Measurements from ENCODE around the gene WASHC3. TPM values are rescaled to one million over a fixed set of nuclear protein-coding genes. Genes with fewer than 3 reads are reported as not detected.

The WASHC3 gene
- total RNA-seq, 1 donor from 2014 or later = 38.2 TPM

GRCh38 chr12:102059343-102059742 is 2.4 kb downstream of the WASHC3 start:
- H3K36me3 ChIP-seq = peaks cover 27% of the 10 kb centered on the region
- intact Hi-C loops (cut with DNase I) = no loop called here

GRCh38 chr12:102054345-102054744 is 7.4 kb downstream of the WASHC3 start:
- no peak for TF ChIP-seq CTCF (IDR thresholded peaks at IDR 0.05)
- intact Hi-C loops (cut with DNase I) = no loop called here
- peaks cover 62% of the 10 kb centered on the region for H3K36me3 ChIP-seq

More at GRCh38 chr12:102059343-102059742, 2.4 kb downstream of the WASHC3 start:
- no peaks in the 10 kb centered on the region for H3K4me1 ChIP-seq
- no peak for TF ChIP-seq CTCF (IDR thresholded peaks at IDR 0.05)
- DNase-seq (no peak), ATAC-seq (no peak)
- H3K4me3 ChIP-seq = no peak overlapping the region
- no peaks in the 10 kb centered on the region for H3K9me3 ChIP-seq
- H3K27ac ChIP-seq = no peak overlapping the region
- H3K27me3 ChIP-seq (ENCODE audit: low read depth) = no peaks in the 10 kb centered on the region

GRCh38 chr12:102053062-102053349 is 8.8 kb downstream of the WASHC3 start:
- no peak for TF ChIP-seq CTCF (IDR thresholded peaks at IDR 0.05)
- DNase-seq = peak; percentile 43
- H3K27ac ChIP-seq = no peak overlapping the region
- H3K4me3 ChIP-seq = no peak overlapping the region
- no peaks in the 10 kb centered on the region for H3K9me3 ChIP-seq
- peak in 1 of 2 donors; percentile 11 for ATAC-seq
- peaks cover 11% of the 10 kb centered on the region for H3K4me1 ChIP-seq
- H3K36me3 ChIP-seq = peaks cover 70% of the 10 kb centered on the region
- intact Hi-C loops (cut with DNase I) = no loop called here
- H3K27me3 ChIP-seq (ENCODE audit: low read depth) = no peaks in the 10 kb centered on the region

More at GRCh38 chr12:102054345-102054744, 7.4 kb downstream of the WASHC3 start:
- Histone ChIP-seq H3K27ac (no peak overlapping the region), H3K4me1 (peaks cover 11% of the 10 kb centered on the region), H3K27me3 (ENCODE audit: low read depth) (no peaks in the 10 kb centered on the region), H3K4me3 (no peak overlapping the region), H3K9me3 (no peaks in the 10 kb centered on the region)
- no peak for ATAC-seq
- DNase-seq = no peak

DNA sequence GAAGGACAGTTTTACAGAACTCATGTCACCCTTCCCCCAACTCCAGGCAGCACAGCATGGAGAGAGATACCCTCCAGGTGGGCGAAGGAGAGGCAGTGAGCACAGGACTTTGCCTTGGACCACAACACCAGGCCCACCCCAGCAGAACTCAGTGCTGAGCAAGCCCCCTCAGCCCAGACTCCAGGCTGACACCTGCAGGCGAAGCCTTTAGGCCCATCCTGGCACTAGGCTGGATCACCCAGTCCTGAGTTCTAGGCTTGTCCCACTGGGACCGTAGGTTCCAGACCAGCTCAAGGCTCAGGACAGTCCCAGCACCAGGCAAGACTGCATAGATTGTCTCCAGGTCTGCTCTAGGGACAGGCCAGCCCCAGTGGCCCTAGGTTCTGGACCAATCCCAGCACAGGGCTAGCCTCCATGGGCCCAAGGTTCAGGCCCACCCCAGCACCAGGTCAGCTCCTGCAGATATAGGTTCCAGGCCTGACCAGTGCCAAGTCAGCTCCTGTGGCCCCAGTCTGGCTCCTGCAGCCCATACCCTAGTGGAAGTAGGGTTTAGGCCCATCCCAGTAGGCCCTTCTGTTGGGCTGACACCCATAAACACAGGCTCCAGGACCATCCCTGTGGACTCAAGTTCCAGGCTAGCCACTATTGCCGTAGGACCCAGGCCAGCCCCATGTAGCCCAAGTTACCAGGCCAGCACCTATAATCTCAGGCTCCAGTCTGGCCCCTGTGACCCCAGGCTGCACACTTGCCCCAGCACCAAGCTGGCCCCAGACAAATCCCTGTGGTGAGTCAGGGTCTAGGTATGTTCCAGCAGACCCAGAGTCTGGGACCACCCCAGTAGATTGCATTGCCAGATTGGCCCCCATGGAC is 9.4 kb downstream of the WASHC3 start:
- Histone ChIP-seq H3K27me3 (ENCODE audit: low read depth) (no peaks in the 10 kb centered on the region), H3K4me1 (peaks cover 11% of the 10 kb centered on the region), H3K36me3 (peaks cover 76% of the 10 kb centered on the region), H3K4me3 (no peak overlapping the region), H3K9me3 (no peaks in the 10 kb centered on the region), H3K27ac (no peak overlapping the region)
- ATAC-seq (peak; percentile 28 to 49), DNase-seq (no peak)
- no peak for TF ChIP-seq CTCF (IDR thresholded peaks at IDR 0.05)
- intact Hi-C loops (cut with DNase I) = no loop called here

- Histone ChIP-seq H3K4me1 (peaks cover 11% of the 10 kb centered on the region), H3K4me3 (no peak overlapping the region), H3K27me3 (ENCODE audit: low read depth) (no peaks in the 10 kb centered on the region), H3K36me3 (peaks cover 76% of the 10 kb centered on the region), H3K9me3 (no peaks in the 10 kb centered on the region), H3K27ac (no peak overlapping the region)
- intact Hi-C loops (cut with DNase I) = no loop called here
- no peak for DNase-seq
- ATAC-seq = no peak
- TF ChIP-seq CTCF (IDR thresholded peaks at IDR 0.05) = no peak
Observed at GRCh38 chr12:102051431-102051965, 10.3 kb downstream of the WASHC3 start.
